Endothelial cell of hepatic sinusoid (primary cell): ENCODE data around the gene RNF130.

Experiments
- in situ Hi-C: cut with HindIII; loops from 2 replicates; pipeline ENCODE4 v1.10.0; 2017; ENCODE audit warnings: low sequenced_read_pairs

RNF130 gene

GRCh38 chr5:180103487-180104167 lies 32.1 kb upstream of the RNF130 start:
- in situ Hi-C loops = no loop called here

- in situ Hi-C loops = no loop called here
Observed at GRCh38 chr5:180102636-180103035, 31.1 kb upstream of the RNF130 start.

- in situ Hi-C loops = no loop called here
Observed at GRCh38 chr5:180101451-180102105, 30.0 kb upstream of the RNF130 start.

- in situ Hi-C loops = no loop called here
Observed at GRCh38 chr5:180100621-180101450, 29.3 kb upstream of the RNF130 start.

GRCh38 chr5:180099733-180100611 lies 28.4 kb upstream of the RNF130 start:
- in situ Hi-C loops = loop anchor here (25.0 kb wide), 1 partner anchor 188 kb away; the partner anchor contains the start of gene TBC1D9B

GRCh38 chr5:180098991-180099732 lies 27.6 kb upstream of the RNF130 start:
- in situ Hi-C loops = loop anchor here (25.0 kb wide), 1 partner anchor 187 kb away; the partner anchor contains the start of gene TBC1D9B

- in situ Hi-C loops = loop anchor here (25.0 kb wide), 1 partner anchor 186 kb away; the partner anchor contains the start of gene TBC1D9B
Observed at GRCh38 chr5:180098526-180098925, 27.0 kb upstream of the RNF130 start.

- in situ Hi-C loops = loop anchor here (25.0 kb wide), 1 partner anchor 186 kb away; the partner anchor contains the start of gene TBC1D9B
Observed at GRCh38 chr5:180097926-180098325, 26.4 kb upstream of the RNF130 start.

GRCh38 chr5:180097163-180097894 lies 25.8 kb upstream of the RNF130 start:
- in situ Hi-C loops = loop anchor here (25.0 kb wide), 1 partner anchor 185 kb away; the partner anchor contains the start of gene TBC1D9B

GRCh38 chr5:180096616-180097015 lies 25.1 kb upstream of the RNF130 start:
- in situ Hi-C loops = loop anchor here (25.0 kb wide), 1 partner anchor 184 kb away; the partner anchor contains the start of gene TBC1D9B

GRCh38 chr5:180095545-180095944 lies 24.0 kb upstream of the RNF130 start:
- in situ Hi-C loops = loop anchor here (25.0 kb wide), 1 partner anchor 183 kb away; the partner anchor contains the start of gene TBC1D9B

- in situ Hi-C loops = loop anchor here (25.0 kb wide), 1 partner anchor 182 kb away; the partner anchor contains the start of gene TBC1D9B
Observed at GRCh38 chr5:180093651-180094382, 22.3 kb upstream of the RNF130 start.

GRCh38 chr5:180093241-180093640 lies 21.7 kb upstream of the RNF130 start:
- in situ Hi-C loops = loop anchor here (25.0 kb wide), 1 partner anchor 181 kb away; the partner anchor contains the start of gene TBC1D9B

- in situ Hi-C loops = loop anchor here (25.0 kb wide), 1 partner anchor 179 kb away; the partner anchor contains the start of gene TBC1D9B
Observed at GRCh38 chr5:180090769-180091546, 19.4 kb upstream of the RNF130 start.

- in situ Hi-C loops = loop anchor here (25.0 kb wide), 1 partner anchor 178 kb away; the partner anchor contains the start of gene TBC1D9B
Observed at GRCh38 chr5:180090098-180090768, 18.7 kb upstream of the RNF130 start.

- in situ Hi-C loops = loop anchor here (25.0 kb wide), 1 partner anchor 177 kb away; the partner anchor contains the start of gene TBC1D9B
Observed at GRCh38 chr5:180089628-180090027, 18.1 kb upstream of the RNF130 start.
